Stimulated activated CD4-positive, alpha-beta T cell treated with anti-CD3 and anti-CD28 coated beads, Interleukin-4, amount 100 ng/mL, for 4 hours (primary cell): ENCODE results near the gene PIGQ.
A peak's percentile ranks its signal among the peaks of the same experiment; 100 is the strongest.

Source experiments
- DNase-seq, 2 experiments: peaks; one replicate each; pipeline ENCODE4 v3.0.0-alpha.2; 2020

The PIGQ gene

GRCh38 chr16:572865-573650 lies 3.3 kb downstream of the PIGQ start:
- no peak for DNase-seq

- DNase-seq: no peak
These were observed 4.4 kb downstream of the PIGQ start for GRCh38 chr16:574021-574760.

GRCh38 chr16:575354-576196 lies 5.8 kb downstream of the PIGQ start:
- no peak for DNase-seq

GRCh38 chr16:576197-576822 lies 6.5 kb downstream of the PIGQ start:
- DNase-seq: no peak

- DNase-seq: no peak
These were observed 7.0 kb downstream of the PIGQ start for GRCh38 chr16:576823-577201.

GRCh38 chr16:577796-578195 lies 8.0 kb downstream of the PIGQ start:
- DNase-seq: no peak

- no peak for DNase-seq
These were observed 8.6 kb downstream of the PIGQ start for GRCh38 chr16:578232-578869.

- DNase-seq: peak; percentile 53 to 63
These were observed 9.2 kb downstream of the PIGQ start for GRCh38 chr16:578870-579405.

GRCh38 chr16:580141-580945 lies 10.6 kb downstream of the PIGQ start:
- no peak for DNase-seq

- no peak for DNase-seq
These were observed 11.3 kb downstream of the PIGQ start for GRCh38 chr16:580946-581498.

GRCh38 chr16:582218-582613 lies 12.4 kb downstream of the PIGQ start:
- no peak for DNase-seq

GRCh38 chr16:582614-583331 lies 13.0 kb downstream of the PIGQ start:
- no peak for DNase-seq

GRCh38 chr16:583470-583814 lies 13.7 kb downstream of the PIGQ start:
- no peak for DNase-seq

- DNase-seq: no peak
These were observed 14.2 kb downstream of the PIGQ start for GRCh38 chr16:583815-584591.

GRCh38 chr16:585351-585750 lies 15.6 kb downstream of the PIGQ start:
- DNase-seq: no peak

GRCh38 chr16:586047-586644 lies 16.4 kb downstream of the PIGQ start:
- no peak for DNase-seq

- DNase-seq: no peak
These were observed 17.1 kb downstream of the PIGQ start for GRCh38 chr16:586645-587590.

- peak in 1 of 2 experiments; percentile 65 for DNase-seq
These were observed 18.8 kb downstream of the PIGQ start for GRCh38 chr16:588639-588888.
